Measurements from ENCODE around the gene GRB10.

The GRB10 gene

DNA sequence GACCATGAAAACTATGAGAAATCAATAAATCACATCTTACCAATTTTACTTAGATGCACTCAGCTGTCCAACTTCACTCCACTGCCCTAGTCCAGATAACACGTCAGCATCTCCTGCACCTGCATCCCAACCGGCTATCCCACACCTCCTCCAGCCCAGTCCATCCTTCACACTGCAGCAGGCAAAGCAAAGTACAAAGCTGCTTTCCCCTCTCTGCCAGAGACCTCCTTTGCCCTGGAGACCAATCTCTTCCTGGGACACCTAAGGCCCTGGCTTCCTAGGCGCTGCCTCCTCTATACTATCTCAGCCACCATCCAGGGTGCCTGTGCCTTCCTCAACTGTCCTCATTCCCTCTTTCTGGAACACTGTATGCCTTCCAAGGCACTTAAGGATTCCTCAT, 127.2 kb downstream of the GRB10 start:
- no peaks in the 10 kb centered on the region for H3K27me3 ChIP-seq (replicated peaks)
- TF ChIP-seq, protein P1, sequence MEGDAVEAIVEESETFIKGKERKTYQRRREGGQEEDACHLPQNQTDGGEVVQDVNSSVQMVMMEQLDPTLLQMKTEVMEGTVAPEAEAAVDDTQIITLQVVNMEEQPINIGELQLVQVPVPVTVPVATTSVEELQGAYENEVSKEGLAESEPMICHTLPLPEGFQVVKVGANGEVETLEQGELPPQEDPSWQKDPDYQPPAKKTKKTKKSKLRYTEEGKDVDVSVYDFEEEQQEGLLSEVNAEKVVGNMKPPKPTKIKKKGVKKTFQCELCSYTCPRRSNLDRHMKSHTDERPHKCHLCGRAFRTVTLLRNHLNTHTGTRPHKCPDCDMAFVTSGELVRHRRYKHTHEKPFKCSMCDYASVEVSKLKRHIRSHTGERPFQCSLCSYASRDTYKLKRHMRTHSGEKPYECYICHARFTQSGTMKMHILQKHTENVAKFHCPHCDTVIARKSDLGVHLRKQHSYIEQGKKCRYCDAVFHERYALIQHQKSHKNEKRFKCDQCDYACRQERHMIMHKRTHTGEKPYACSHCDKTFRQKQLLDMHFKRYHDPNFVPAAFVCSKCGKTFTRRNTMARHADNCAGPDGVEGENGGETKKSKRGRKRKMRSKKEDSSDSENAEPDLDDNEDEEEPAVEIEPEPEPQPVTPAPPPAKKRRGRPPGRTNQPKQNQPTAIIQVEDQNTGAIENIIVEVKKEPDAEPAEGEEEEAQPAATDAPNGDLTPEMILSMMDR (IDR thresholded peaks at IDR 0.05; ENCODE audit: low read depth, low read length, missing control alignments), result no peak
- H3K4me3 ChIP-seq (ENCODE audit: low read depth, low read length), result no peak overlapping the region
- DNase-seq, result no peak
- H3K27ac ChIP-seq, result no peak overlapping the region
- in situ Hi-C loops (cut with HindIII; ENCODE audit: low pct_ligation_motif_present, low sequenced_read_pairs), result no loop called here
- H3K36me3 ChIP-seq (replicated peaks), result peaks cover 8% of the 10 kb centered on the region

DNA sequence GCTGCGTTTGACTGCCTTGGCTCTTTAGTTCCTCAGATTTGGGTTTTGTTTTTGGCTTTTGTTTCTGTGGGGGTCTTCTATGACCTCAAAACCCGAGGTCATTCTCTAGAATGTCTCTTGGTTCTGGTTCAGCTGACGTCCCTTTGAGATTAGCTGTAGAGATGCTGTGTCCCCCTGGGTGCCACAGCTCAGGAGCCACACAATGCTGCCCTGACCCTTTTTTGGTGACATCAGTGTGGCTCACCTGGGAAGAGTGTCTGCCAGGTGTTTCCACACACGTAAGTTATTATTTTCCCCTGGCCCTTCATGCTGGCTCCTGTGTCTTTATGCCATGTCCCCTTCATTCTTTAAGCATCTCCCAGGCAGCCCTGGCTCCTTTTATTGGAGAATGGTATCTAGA, 127.7 kb downstream of the GRB10 start:
- Histone ChIP-seq H3K27me3 (replicated peaks) (no peaks in the 10 kb centered on the region), H3K27ac (no peak overlapping the region), H3K36me3 (replicated peaks) (peaks cover 6% of the 10 kb centered on the region), H3K4me3 (ENCODE audit: low read depth, low read length) (no peak overlapping the region)
- no peak for DNase-seq
- TF ChIP-seq, protein P1 (IDR thresholded peaks at IDR 0.05; ENCODE audit: low read depth, low read length, missing control alignments), result no peak
- in situ Hi-C loops (cut with HindIII; ENCODE audit: low pct_ligation_motif_present, low sequenced_read_pairs), result no loop called here

GRCh38 chr7:50653981-50654425, 128.7 kb downstream of the GRB10 start:
- H3K4me3 ChIP-seq (ENCODE audit: low read depth, low read length), result no peak overlapping the region
- in situ Hi-C loops (cut with HindIII; ENCODE audit: low pct_ligation_motif_present, low sequenced_read_pairs), result no loop called here
- TF ChIP-seq, protein P1 (IDR thresholded peaks at IDR 0.05; ENCODE audit: low read depth, low read length, missing control alignments), result no peak
- H3K27me3 ChIP-seq (replicated peaks), result no peaks in the 10 kb centered on the region
- peaks cover 2% of the 10 kb centered on the region for H3K36me3 ChIP-seq (replicated peaks)
- no peak overlapping the region for H3K27ac ChIP-seq
- peak; percentile 60 for DNase-seq

DNA sequence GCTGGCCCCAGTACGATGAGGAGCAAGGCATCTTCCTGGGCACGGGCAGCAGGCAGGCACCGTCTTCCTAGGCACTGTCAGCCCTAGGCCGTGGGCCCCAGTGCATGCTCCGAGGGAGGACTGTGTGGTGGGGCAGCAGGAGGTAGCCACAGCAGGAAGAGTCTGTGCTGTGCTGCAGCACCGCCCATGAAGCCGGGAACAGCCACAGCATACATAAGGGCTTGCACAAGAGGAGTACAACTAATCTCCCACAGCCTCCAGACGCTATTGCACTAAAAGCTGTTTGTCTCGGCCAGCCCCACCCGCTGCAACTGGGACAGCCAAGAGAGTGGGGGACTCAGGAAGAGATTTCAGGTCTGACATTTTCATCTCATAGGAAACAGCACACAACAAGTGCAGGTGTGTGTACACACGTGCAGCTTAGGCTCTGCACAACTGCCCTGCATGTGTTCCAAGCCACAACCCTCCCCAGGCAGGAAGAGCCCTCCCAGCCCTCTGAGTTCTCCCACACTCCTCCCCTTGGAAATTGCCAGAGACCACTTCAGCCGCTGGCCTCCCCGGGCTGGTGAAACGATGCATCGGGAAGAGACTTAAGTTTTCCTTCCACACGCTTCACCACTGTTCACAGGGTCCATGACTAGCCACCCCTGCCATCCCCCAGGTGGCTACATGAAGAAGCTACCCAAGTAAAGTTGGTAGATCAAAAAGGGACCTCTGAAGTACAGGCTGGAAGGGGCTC, 129.4 kb downstream of the GRB10 start:
- H3K27me3 ChIP-seq (replicated peaks), result no peaks in the 10 kb centered on the region
- H3K27ac ChIP-seq, result peak overlapping the region; percentile 2
- H3K36me3 ChIP-seq (replicated peaks), result no peaks in the 10 kb centered on the region
- in situ Hi-C loops (cut with HindIII; ENCODE audit: low pct_ligation_motif_present, low sequenced_read_pairs), result no loop called here
- TF ChIP-seq, protein P1 (IDR thresholded peaks at IDR 0.05; ENCODE audit: low read depth, low read length, missing control alignments), result no peak
- DNase-seq, result peak; percentile 65
- no peak overlapping the region for H3K4me3 ChIP-seq (ENCODE audit: low read depth, low read length)

DNA sequence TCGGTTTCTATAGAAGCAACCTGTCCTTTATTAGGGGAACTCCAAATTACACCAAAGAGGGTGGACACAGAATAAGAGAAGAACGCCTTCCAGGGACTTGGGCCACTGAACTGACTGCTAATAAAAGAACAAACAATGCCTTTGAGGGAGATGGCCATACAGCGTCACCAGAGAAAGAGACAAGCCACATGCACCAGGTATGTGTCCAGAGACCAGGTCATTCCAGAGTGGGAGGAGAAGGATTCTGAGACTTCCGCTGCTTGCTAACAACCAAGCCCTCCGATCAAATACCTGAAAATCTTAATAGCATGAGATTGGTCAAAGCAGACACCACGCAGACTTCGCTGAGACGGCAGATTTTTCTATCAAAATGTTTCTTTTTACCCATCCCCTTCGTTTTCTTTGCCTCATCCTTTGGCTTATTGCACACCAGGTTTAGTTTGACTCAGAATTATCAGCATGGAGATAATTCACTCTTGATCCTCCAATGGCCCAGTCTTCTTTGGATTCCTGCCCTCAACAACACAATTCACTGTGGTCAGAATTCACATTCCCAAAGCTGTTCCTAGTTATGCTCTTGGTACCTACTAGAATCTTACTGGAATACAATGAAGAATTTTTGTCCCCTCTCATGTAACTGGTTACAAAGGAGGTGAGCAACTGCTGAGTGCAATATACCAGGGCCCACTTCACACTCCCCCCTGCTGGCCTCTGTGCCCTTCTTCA, 130.1 kb downstream of the GRB10 start:
- no peak overlapping the region for H3K4me3 ChIP-seq (ENCODE audit: low read depth, low read length)

More for the DNA sequence above, 130.1 kb downstream of the GRB10 start:
- TF ChIP-seq, protein P1 (IDR thresholded peaks at IDR 0.05; ENCODE audit: low read depth, low read length, missing control alignments), result peak; percentile 12
- H3K36me3 ChIP-seq (replicated peaks), result no peaks in the 10 kb centered on the region
- in situ Hi-C loops (cut with HindIII; ENCODE audit: low pct_ligation_motif_present, low sequenced_read_pairs), result no loop called here
- H3K27me3 ChIP-seq (replicated peaks), result no peaks in the 10 kb centered on the region
- no peak for DNase-seq
- H3K27ac ChIP-seq, result no peak overlapping the region
